ENCODE measurements around the gene SPAG5.

- TF ChIP-seq CTCF (IDR thresholded peaks at IDR 0.05) (no peak), POLR2A (IDR thresholded peaks at IDR 0.05) (no peak), POLR2AphosphoS5 (IDR thresholded peaks at IDR 0.05) (no peak)
Observed at GRCh38 chr17:28549236-28550132, 49.3 kb downstream of the SPAG5 start.

All from suprapubic skin (tissue), 4 donors.